OCI-LY1 (cell line): ENCODE measurements around the gene PPP1R14C.

Experiments used
- H2AFZ ChIP-seq: fragments of 200-600 bp; sonication (generic), shearing (Covaris generic); 2 replicates; pipeline ENCODE4 v1.6.0; 2014; ENCODE audit warnings: antibody characterized with exemption, mild to moderate bottlenecking, low read length
- H3F3A ChIP-seq: fragments of 200-600 bp; sonication (generic), shearing (Covaris generic); 2 replicates; pipeline ENCODE4 v1.6.0; 2014; ENCODE audit warnings: mild to moderate bottlenecking, antibody characterized with exemption, low read length, moderate library complexity; ENCODE audit not compliant: insufficient read depth
- H3K27ac ChIP-seq: fragments of 200-600 bp; sonication (generic); 2 replicates; pipeline ENCODE4 v1.5.1; 2014; ENCODE audit warnings: low read length, mixed run types, mild to moderate bottlenecking, low read depth; ENCODE audit not compliant: poor library complexity, severe bottlenecking
- H3K27me3 ChIP-seq: fragments of 200-600 bp; sonication (generic); 2 replicates; pipeline ENCODE4 v1.6.0; 2014; ENCODE audit warnings: antibody characterized with exemption, mild to moderate bottlenecking, low read length, moderate library complexity; ENCODE audit not compliant: insufficient read depth
- H3K36me3 ChIP-seq: fragments of 200-600 bp; sonication (generic); 2 replicates; pipeline ENCODE4 v1.6.1; 2014; ENCODE audit warnings: mild to moderate bottlenecking, antibody characterized with exemption, low read length, moderate library complexity, mixed read lengths; ENCODE audit not compliant: insufficient read depth
- H3K4me1 ChIP-seq: fragments of 200-600 bp; sonication (generic); 2 replicates; pipeline ENCODE4 v1.5.1; 2014; ENCODE audit warnings: mild to moderate bottlenecking, low read length, moderate library complexity; ENCODE audit not compliant: insufficient read depth, severe bottlenecking
- H3K4me2 ChIP-seq: fragments of 200-600 bp; sonication (generic), shearing (Covaris generic); 2 replicates; pipeline ENCODE4 v1.6.1; 2014; ENCODE audit warnings: low read length
- H3K4me3 ChIP-seq: fragments of 200-600 bp; sonication (generic); 2 replicates; pipeline ENCODE4 v1.5.1; 2014; ENCODE audit warnings: low read length, low read depth, mild to moderate bottlenecking, mixed read lengths; ENCODE audit not compliant: poor library complexity, severe bottlenecking
- H3K79me2 ChIP-seq: fragments of 200-600 bp; shearing (Covaris generic); 2 replicates; pipeline ENCODE4 v1.6.1; 2016; ENCODE audit warnings: mixed run types, low read length, mixed read lengths; ENCODE audit not compliant: insufficient read depth
- H3K9ac ChIP-seq: fragments of 200-600 bp; sonication (generic), shearing (Covaris generic); 2 replicates; pipeline ENCODE4 v1.6.1; 2014; ENCODE audit warnings: mild to moderate bottlenecking, low read length, mixed read lengths
- H3K9me2 ChIP-seq: fragments of 200-600 bp; sonication (generic), shearing (Covaris generic); 2 replicates; pipeline ENCODE4 v1.6.1; 2014; ENCODE audit warnings: low read depth, mild to moderate bottlenecking, low read length, mixed read lengths
- H3K9me3 ChIP-seq: fragments of 200-600 bp; shearing (Covaris generic); 2 replicates; pipeline ENCODE4 v1.6.1; 2014; ENCODE audit warnings: low read length, mixed read lengths
- H4K20me1 ChIP-seq: fragments of 200-600 bp; sonication (generic), shearing (Covaris generic); 2 replicates; pipeline ENCODE4 v1.6.0; 2016; ENCODE audit warnings: mild to moderate bottlenecking, low read length; ENCODE audit not compliant: insufficient read depth
- EZH2 ChIP-seq: fragments of 200-600 bp; sonication (generic), shearing (Covaris generic); IDR thresholded peaks from 2 replicates; pipeline ENCODE4 v1.8.0; 2017; ENCODE audit warnings: borderline replicate concordance, mixed run types, mild to moderate bottlenecking, antibody characterized with exemption, low read length, moderate library complexity, mixed read lengths
- TF ChIP-seq, protein P1 (sequence below): fragments of 200-600 bp; sonication (generic), shearing (Covaris generic); IDR thresholded peaks from 2 replicates; pipeline ENCODE4 v1.5.1; 2017; ENCODE audit warnings: mild to moderate bottlenecking, antibody characterized with exemption, low read length, moderate library complexity, mixed read lengths

PPP1R14C gene

DNA sequence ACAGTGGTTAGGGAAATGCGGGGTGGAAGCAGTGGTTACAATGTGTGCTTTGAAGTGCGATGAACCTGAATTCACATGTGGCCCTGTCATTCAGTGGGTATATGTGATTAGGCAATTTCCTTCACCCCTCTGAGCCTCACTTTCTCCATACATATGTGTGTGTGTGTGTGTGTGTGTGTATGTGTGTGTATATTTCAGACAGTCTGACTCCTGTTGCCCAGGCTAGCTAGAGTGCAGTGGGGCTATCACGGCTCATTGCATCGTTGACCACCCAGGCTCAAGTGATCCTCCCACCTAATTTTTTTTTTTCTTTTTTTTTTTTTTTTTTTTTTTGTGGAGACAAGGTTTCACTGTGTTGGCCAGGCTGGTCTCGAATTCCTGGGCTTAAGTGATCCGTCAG is 6.3 kb downstream of the PPP1R14C start:
- TF ChIP-seq EZH2 = no peak
- TF ChIP-seq, protein P1, sequence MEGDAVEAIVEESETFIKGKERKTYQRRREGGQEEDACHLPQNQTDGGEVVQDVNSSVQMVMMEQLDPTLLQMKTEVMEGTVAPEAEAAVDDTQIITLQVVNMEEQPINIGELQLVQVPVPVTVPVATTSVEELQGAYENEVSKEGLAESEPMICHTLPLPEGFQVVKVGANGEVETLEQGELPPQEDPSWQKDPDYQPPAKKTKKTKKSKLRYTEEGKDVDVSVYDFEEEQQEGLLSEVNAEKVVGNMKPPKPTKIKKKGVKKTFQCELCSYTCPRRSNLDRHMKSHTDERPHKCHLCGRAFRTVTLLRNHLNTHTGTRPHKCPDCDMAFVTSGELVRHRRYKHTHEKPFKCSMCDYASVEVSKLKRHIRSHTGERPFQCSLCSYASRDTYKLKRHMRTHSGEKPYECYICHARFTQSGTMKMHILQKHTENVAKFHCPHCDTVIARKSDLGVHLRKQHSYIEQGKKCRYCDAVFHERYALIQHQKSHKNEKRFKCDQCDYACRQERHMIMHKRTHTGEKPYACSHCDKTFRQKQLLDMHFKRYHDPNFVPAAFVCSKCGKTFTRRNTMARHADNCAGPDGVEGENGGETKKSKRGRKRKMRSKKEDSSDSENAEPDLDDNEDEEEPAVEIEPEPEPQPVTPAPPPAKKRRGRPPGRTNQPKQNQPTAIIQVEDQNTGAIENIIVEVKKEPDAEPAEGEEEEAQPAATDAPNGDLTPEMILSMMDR = no peak
- Histone ChIP-seq H3K36me3 (no peaks in the 10 kb centered on the region), H2AFZ (no peak overlapping the region), H3K9me2 (no peaks in the 10 kb centered on the region), H3K9me3 (no peaks in the 10 kb centered on the region), H3F3A (no peaks in the 10 kb centered on the region), H3K4me2 (no peak overlapping the region), H3K9ac (no peak overlapping the region), H3K4me1 (no peaks in the 10 kb centered on the region), H3K4me3 (no peak overlapping the region), H3K27ac (no peak overlapping the region), H3K27me3 (peaks cover 6% of the 10 kb centered on the region; the same call in 1 of the 2 replicates), H3K79me2 (no peaks in the 10 kb centered on the region), H4K20me1 (no peaks in the 10 kb centered on the region)

DNA sequence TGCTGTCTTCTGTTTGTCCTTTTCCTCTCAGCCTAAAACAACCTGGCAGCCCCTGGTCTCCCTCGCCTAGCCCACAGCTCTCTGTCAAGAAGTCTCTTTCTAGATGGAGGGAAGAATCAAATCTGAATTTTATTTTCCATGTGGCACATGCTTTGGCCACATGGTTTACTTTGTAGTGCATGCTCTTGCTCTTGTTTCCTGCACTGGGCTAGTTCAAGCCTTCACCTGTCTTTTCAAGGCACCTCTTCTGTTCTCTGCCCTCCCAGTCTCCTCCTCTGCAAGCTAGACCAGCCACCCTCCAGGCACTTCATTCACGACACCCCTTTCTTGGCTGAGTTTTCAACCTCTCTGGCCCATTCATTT is 7.6 kb downstream of the PPP1R14C start:
- H3K9ac ChIP-seq = no peak overlapping the region
- H3K9me3 ChIP-seq = no peaks in the 10 kb centered on the region
- no peaks in the 10 kb centered on the region for H4K20me1 ChIP-seq
- H3K27me3 ChIP-seq = 0 out of 2 replicates have a peak, but pooled peaks cover 6% of the 10 kb centered on the region
- no peak overlapping the region for H3K27ac ChIP-seq
- H3K4me1 ChIP-seq = no peaks in the 10 kb centered on the region
- H3K79me2 ChIP-seq = no peaks in the 10 kb centered on the region
- no peaks in the 10 kb centered on the region for H3K36me3 ChIP-seq
- H3K4me2 ChIP-seq = no peak overlapping the region
- H3K4me3 ChIP-seq = no peak overlapping the region
- no peak for TF ChIP-seq EZH2
- TF ChIP-seq, protein P1 = no peak
- no peaks in the 10 kb centered on the region for H3F3A ChIP-seq
- no peaks in the 10 kb centered on the region for H3K9me2 ChIP-seq
- H2AFZ ChIP-seq = no peak overlapping the region

DNA sequence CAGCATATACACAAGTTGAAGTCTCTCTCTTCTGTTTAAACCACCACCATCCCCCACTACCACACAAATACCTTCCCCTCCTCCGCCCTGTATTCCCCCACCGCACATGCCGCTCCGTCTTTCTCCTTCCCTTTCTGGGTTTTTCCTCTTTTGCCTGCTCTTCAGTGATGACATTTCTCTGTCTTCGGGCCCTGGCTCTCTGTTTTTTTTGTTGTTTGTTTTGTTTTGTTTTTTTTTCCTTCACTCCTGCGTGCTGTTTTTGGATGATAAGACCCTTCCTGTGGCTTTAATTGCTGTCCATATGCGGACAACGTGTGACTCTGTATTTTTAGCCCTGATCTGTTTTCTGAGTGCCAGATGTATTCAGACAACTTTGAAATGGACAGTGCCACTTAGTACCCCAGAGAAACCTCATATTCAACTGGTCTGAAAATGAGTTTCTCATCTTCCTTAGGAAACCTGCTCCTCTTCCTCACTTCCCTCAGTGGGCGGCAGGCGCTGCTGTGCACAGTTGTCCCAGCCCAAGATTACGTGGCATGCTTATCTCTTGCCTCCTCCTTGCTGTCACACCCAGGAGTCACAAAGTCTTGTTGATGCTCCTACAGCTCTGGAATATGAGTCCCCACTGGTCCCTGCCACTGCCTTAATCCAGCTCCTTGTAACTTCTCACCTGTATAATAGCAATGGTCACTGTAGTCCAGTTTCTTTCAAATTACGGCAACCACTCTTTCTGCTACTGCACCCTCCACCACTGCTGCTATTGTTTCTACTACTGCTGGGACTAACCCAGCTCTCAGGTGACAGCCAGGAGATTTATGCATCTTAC is 8.2 kb downstream of the PPP1R14C start:
- Histone ChIP-seq H3K9ac (no peak overlapping the region), H3K4me1 (no peaks in the 10 kb centered on the region), H2AFZ (no peak overlapping the region), H3K27me3 (0 out of 2 replicates have a peak, but pooled peaks cover under 1% of the 10 kb centered on the region), H3K27ac (no peak overlapping the region), H4K20me1 (no peaks in the 10 kb centered on the region), H3K9me2 (no peaks in the 10 kb centered on the region), H3K4me3 (no peak overlapping the region), H3F3A (no peaks in the 10 kb centered on the region), H3K9me3 (no peaks in the 10 kb centered on the region), H3K4me2 (no peak overlapping the region), H3K79me2 (no peaks in the 10 kb centered on the region), H3K36me3 (no peaks in the 10 kb centered on the region)
- TF ChIP-seq, protein P1 = no peak
- no peak for TF ChIP-seq EZH2
